Transverse colon (tissue), 4 donors: ENCODE data around the gene TMC5. TPM values are rescaled to one million over a fixed set of nuclear protein-coding genes. Genes with fewer than 3 reads are reported as not detected.
A peak's percentile ranks its signal among the peaks of the same experiment; 100 is the strongest.

Experiments used
- DNase-seq: peaks from one replicate; pipeline ENCODE4 v3.0.0-alpha.2; 2019
- H3K27ac ChIP-seq, 4 donors: fragments of 200-600 bp; sonication (generic); 2 replicates each; pipeline ENCODE4 v1.5.1; 2016 to 2018; ENCODE audit warnings: inconsistent platforms in 4 of 4
- H3K27me3 ChIP-seq: fragments of 200-600 bp; sonication (generic); 2 replicates; pipeline ENCODE4 v1.5.1; 2017; ENCODE audit warnings: inconsistent platforms
- H3K36me3 ChIP-seq, 4 donors: fragments of 200-600 bp; sonication (generic); 2 replicates each; pipeline ENCODE4 v1.5.1; 2017 to 2019; ENCODE audit warnings: inconsistent platforms in 4 of 4
- H3K4me1 ChIP-seq, 4 donors: fragments of 200-600 bp; sonication (generic); 2 replicates each; pipeline ENCODE4 v1.5.1; 2017 to 2020; ENCODE audit warnings: inconsistent platforms in 4 of 4
- H3K4me3 ChIP-seq, 4 donors: fragments of 200-600 bp; sonication (generic); 1 replicate in 1 of 4; 2 replicates in 3 of 4; pipeline versions ENCODE4 v1.5.1 to v1.6.1; 2017 to 2019; ENCODE audit warnings: inconsistent platforms in 4 of 4
- H3K9me3 ChIP-seq, 2 donors: fragments of 200-600 bp; sonication (generic); 2 replicates each; pipeline ENCODE4 v1.5.1; 2017 to 2019; ENCODE audit warnings: inconsistent platforms in 2 of 2
- EP300 ChIP-seq: sonication (generic); formaldehyde crosslinking; IDR thresholded peaks from one replicate; pipeline ENCODE4 v1.6.1; 2017; ENCODE audit warnings: antibody characterized with exemption, low read depth
- POLR2A ChIP-seq: fragments of 450-650 bp; IDR thresholded peaks from one replicate; pipeline ENCODE4 v1.6.1; 2016; ENCODE audit warnings: antibody characterized with exemption, mild to moderate bottlenecking, moderate library complexity
- POLR2AphosphoS5 ChIP-seq, 3 donors: sonication (generic); formaldehyde crosslinking; IDR thresholded peaks; one replicate each; pipeline ENCODE4 v1.6.1; 2016; ENCODE audit warnings: antibody characterized with exemption in 3 of 3
- WGBS, 2 donors: methylation state at CpG; one replicate each; pipeline ENCODE4 v1.1.5; 2018; ENCODE audit warnings: low coverage in 1 of 2; 5-methylcytosine and 5-hydroxymethylcytosine counted together
- in situ Hi-C, 4 donors: fragments of 200-750 bp; cut with MboI; loops; one replicate each; pipeline versions ENCODE4 v1.15.0 to v1.15.1; 2017; ENCODE audit warnings: low sequenced_read_pairs in 3 of 4, low pct_ligation_motif_present in 1 of 4, low pct_unique_long_range_greater_than_20kb in 1 of 4
- intact Hi-C: fragments of 100-400 bp; cut with DNase I; formaldehyde crosslinking; loops from one replicate; pipeline ENCODE4 v1.15.1; 2023; ENCODE audit warnings: low total_unique reads
- total RNA-seq, 4 donors: library from RNA; depleted of rRNA; stranded (reverse); fragments of >200 nt; gene quantifications; one replicate each; pipeline ENCODE4 v1.1.0, GENCODE V29; 2016
- TF ChIP-seq, protein P1 (sequence below), 5 experiments: fragments of 200-600 bp in 3 of 5; fragments of 450-650 bp in 2 of 5; sonication (generic) in 3 of 5; IDR thresholded peaks; 1 replicate in 2 of 5; 2 replicates in 3 of 5; pipeline ENCODE4 v1.5.1; 2016 to 2017; ENCODE audit warnings: antibody characterized with exemption in 5 of 5, inconsistent platforms in 3 of 5, mild to moderate bottlenecking in 2 of 5, moderate library complexity in 1 of 5

The TMC5 gene
- total RNA-seq, 4 donors from 2014 or later: 14.5 to 94.6 (median 82.4) TPM

DNA sequence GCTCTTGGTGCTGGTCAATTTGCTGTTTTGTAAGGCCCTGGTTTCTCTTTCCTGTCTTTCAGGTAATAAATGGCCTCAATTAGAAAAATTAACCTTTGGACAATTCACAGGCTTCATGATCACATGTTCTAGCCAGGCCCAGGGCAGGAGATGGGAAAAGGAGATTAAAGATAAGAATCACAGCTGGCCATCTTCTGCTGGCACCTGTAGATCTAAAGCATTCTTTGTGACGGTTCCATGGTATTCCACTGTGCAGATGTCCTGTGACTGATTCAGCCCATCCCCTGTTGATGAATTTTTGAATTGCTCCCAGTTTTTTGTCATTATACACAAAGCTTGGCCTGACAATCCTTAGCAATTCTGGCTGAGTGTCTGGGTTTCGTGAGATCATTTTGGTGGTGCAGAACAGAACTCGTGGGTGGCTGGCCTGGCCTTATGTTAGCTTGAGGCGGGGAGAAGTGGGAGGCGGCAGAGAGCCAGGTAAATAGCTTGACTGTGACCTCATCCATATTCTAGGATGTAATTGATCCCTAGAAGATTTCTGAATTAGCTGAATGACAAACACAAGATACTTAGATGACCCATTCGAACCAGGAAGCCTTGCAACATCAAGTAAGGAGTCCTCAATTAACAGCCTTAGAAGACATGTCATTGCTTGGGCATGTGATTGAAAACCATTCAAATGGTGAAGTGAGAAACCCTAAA is 14.1 kb downstream of the TMC5 start:
- intact Hi-C loops: no loop called here
- Histone ChIP-seq H3K27ac (peak overlapping the region; percentile 75 to 85 (median 82)), H3K36me3 (no peaks in the 10 kb centered on the region), H3K4me3 (no peak overlapping the region), H3K9me3 (no peaks in the 10 kb centered on the region), H3K4me1 (peaks cover 9 to 58% (median 27%) of the 10 kb centered on the region in 4 donors), H3K27me3 (no peaks in the 10 kb centered on the region)
- in situ Hi-C loops: no loop called here
- DNase-seq: peak; percentile 26
- WGBS, 2 donors: 58 to 60% methylated on average over 6 of the region's 6 CpGs
- TF ChIP-seq, protein P1, sequence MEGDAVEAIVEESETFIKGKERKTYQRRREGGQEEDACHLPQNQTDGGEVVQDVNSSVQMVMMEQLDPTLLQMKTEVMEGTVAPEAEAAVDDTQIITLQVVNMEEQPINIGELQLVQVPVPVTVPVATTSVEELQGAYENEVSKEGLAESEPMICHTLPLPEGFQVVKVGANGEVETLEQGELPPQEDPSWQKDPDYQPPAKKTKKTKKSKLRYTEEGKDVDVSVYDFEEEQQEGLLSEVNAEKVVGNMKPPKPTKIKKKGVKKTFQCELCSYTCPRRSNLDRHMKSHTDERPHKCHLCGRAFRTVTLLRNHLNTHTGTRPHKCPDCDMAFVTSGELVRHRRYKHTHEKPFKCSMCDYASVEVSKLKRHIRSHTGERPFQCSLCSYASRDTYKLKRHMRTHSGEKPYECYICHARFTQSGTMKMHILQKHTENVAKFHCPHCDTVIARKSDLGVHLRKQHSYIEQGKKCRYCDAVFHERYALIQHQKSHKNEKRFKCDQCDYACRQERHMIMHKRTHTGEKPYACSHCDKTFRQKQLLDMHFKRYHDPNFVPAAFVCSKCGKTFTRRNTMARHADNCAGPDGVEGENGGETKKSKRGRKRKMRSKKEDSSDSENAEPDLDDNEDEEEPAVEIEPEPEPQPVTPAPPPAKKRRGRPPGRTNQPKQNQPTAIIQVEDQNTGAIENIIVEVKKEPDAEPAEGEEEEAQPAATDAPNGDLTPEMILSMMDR (IDR thresholded peaks at IDR 0.05): peak in 1 of 5 experiments; percentile 16
- TF ChIP-seq EP300 (no peak), POLR2AphosphoS5 (IDR thresholded peaks at IDR 0.05) (peak in 1 of 3 donors; percentile 15), POLR2A (no peak)

DNA sequence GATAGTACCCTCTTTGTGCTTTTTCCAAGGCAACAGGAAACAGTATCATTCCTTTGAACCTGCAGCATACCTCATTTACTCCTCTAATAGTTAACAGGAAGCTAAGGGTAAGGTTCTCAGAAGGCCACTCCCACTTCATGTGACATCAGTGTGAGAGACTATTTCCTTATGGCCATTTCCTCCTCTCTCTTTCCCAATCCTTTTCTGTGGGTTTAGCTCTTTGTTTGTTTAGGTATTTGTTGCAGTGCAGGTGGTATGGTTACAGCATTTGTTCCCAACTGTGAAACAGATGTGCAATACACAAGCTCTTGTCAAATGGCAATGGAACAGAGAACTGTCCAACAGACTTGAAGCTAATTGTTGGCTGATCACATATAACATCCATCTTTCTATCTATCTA is 14.7 kb downstream of the TMC5 start:
- peaks cover 10 to 62% (median 31%) of the 10 kb centered on the region in 4 donors for H3K4me1 ChIP-seq
- H3K9me3 ChIP-seq: no peaks in the 10 kb centered on the region
- no peaks in the 10 kb centered on the region for H3K36me3 ChIP-seq
- no peak overlapping the region for H3K4me3 ChIP-seq
- peak overlapping the region; percentile 75 to 85 (median 82) for H3K27ac ChIP-seq
- intact Hi-C loops (no loop called here), in situ Hi-C loops (no loop called here)
- TF ChIP-seq POLR2AphosphoS5 (IDR thresholded peaks at IDR 0.05): peak; percentile 58 to 84 (median 77)
- no peak for TF ChIP-seq EP300
- TF ChIP-seq POLR2A: no peak
- TF ChIP-seq, protein P1 (IDR thresholded peaks at IDR 0.05): no peak
- H3K27me3 ChIP-seq: no peaks in the 10 kb centered on the region
- peak; percentile 39 for DNase-seq

- no peak for DNase-seq
- H3K36me3 ChIP-seq: no peaks in the 10 kb centered on the region
- H3K9me3 ChIP-seq: no peaks in the 10 kb centered on the region
- H3K27ac ChIP-seq: peak overlapping the region in 3 of 4 donors; percentile 0 to 25 (median 4)
- H3K4me1 ChIP-seq: peaks cover 7 to 56% (median 26%) of the 10 kb centered on the region in 4 donors
- no peaks in the 10 kb centered on the region for H3K27me3 ChIP-seq
- no peak overlapping the region for H3K4me3 ChIP-seq
- 17 to 41% methylated on average over 1 of the region's 1 CpG for WGBS, 2 donors
- TF ChIP-seq, protein P1 (IDR thresholded peaks at IDR 0.05): no peak
- TF ChIP-seq POLR2A (no peak), EP300 (no peak), POLR2AphosphoS5 (IDR thresholded peaks at IDR 0.05) (no peak)
- intact Hi-C loops: no loop called here
- in situ Hi-C loops: no loop called here
Measured at GRCh38 chr16:19434584-19434983, 16.9 kb downstream of the TMC5 start.

DNA sequence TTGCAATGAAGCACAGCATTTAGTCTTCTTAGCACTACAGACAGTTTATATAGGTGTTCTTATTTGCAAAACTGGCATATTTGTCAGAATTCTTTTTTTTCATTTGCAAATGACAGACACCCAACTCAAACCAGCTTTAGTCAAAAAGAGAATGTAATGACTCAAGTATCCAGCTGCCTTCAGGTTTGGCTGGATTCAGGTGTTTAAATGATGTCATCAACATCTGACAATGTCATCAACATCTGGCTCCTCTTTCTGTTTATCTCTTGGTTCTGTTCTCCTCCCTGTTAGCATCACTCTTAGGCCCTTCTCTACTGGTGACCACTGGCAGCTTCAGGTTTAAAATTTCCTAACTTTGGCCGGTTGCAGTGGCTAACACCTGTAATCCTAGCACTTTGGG is 18.9 kb downstream of the TMC5 start:
- TF ChIP-seq POLR2AphosphoS5 (IDR thresholded peaks at IDR 0.05): no peak
- TF ChIP-seq, protein P1 (IDR thresholded peaks at IDR 0.05): no peak
- TF ChIP-seq POLR2A: no peak
- TF ChIP-seq EP300: no peak
- H3K4me1 ChIP-seq: peaks cover 0 to 37% (median 18%) of the 10 kb centered on the region in 4 donors
- in situ Hi-C loops (no loop called here), intact Hi-C loops (no loop called here)
- DNase-seq: no peak
- H3K9me3 ChIP-seq: no peaks in the 10 kb centered on the region
- WGBS, 2 donors: 72% methylated on average over 1 of the region's 1 CpG; no CpG with 5 or more reads in 1 of the 2 donors
- no peaks in the 10 kb centered on the region for H3K36me3 ChIP-seq
- no peak overlapping the region for H3K4me3 ChIP-seq
- peak overlapping the region; percentile 53 to 78 (median 73) for H3K27ac ChIP-seq
- H3K27me3 ChIP-seq: no peaks in the 10 kb centered on the region
